Glomerular endothelial cell (primary cell): ENCODE data around the gene HS1BP3. TPM values are rescaled to one million over a fixed set of nuclear protein-coding genes. Genes with fewer than 3 reads are reported as not detected.

Experiments
- DNase-seq: peaks from one replicate; pipeline ENCODE4 v3.0.0-alpha.2; 2011; ENCODE audit warnings: low read depth, low spot score; ENCODE audit errors: extremely low read depth
- total RNA-seq: library from RNA; depleted of rRNA; stranded (reverse); fragments of >200 nt; gene quantifications from 2 replicates; pipeline ENCODE4 v1.2.3, GENCODE V29; 2015

The HS1BP3 gene
- total RNA-seq, 1 donor from 2014 or later = 52.3 TPM

DNA sequence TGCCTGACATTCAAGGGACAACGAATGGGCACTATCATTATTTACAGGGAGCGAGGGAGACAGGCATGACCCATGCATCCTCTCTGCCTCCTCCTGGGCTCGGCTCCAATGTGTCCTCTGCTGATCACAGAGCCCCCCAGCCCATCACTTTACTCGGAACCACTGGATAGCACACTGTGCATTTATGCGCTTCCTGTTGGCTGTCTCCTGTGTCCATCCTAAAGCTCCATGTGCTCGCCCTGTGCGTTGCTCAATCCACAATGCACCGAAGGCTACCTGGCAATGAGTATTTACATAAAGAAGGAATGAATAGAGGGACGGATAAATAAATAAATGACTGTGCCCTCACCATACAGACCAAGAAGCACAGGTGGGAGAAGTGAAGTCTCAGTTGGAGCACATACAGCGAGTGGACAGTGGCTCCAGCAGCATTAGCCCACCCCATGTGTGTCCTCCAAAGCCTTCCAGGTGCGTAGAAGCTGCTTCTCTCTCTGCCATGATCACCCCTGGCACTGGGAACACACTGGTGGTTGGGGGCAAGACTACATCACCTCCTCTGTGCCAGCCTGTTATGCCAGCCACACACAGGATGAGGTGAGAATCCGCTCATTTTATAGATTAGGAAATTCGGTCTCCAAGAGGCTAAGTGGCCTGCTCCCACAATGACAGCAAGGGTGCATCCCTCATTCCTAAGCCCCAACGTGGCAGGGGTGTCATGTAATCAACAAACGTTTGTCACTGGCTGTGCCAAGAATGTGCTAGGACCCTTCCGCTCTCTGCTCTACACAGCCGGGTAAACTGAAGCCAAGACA, 13.7 kb upstream of the HS1BP3 start:
- DNase-seq = no peak

DNA sequence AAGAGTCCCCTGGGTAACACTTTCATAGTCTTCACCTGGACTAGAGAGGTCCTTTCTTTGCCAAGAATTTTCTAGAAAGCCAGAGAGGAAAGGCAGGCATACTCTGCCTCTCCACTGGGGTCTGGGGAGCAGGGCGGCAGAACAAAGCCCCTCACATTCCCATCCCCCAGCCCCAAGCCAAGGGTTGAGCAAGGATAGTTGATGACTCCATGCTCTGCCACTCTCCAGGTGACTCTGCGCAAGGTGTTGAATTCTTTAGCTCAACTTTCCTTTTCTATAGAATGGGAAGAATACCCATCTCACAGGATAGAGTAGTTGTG, 13.1 kb upstream of the HS1BP3 start:
- no peak for DNase-seq

DNA sequence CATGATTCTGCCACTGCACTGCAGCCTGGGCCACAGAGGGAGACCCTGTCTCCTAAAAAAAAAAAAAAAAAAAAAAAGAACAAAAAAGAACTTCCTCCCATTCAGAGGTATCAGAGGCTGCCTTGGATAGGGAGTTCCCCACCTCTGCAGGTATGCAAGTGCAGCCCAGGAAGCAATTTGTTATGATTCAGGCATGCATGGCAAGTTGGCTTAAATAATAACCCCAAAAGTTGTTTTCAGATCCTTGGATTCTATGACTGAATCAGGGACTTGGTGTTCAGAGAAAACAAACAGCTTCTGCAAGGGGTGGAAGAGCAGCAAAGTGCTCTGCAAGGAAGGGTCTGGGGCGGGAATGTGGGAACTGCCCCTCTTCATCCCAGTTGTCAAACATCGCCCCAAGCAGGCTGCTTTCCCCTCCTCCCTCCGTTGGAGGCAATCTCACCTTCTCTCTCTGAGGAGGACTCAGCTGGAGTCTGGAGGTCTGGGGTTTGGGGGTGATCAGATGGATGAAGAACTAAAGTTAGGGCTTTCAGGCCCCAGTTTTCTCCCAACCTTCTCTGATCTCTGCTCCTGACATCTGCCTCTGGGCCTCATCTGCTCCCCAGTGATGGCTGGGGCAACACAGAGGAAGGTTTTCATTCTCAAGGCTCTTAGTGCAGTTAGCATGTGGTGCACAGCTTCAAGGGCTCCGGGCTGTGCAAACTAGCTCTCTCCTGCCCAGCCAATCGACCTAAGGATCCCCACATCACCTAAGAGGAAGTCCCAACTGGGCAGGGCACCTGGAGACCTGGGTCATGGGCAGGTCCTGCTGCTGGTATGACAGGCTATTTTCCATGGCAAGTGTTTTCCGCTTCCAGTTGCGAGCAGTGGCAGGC, 12.5 kb upstream of the HS1BP3 start:
- DNase-seq = no peak

DNA sequence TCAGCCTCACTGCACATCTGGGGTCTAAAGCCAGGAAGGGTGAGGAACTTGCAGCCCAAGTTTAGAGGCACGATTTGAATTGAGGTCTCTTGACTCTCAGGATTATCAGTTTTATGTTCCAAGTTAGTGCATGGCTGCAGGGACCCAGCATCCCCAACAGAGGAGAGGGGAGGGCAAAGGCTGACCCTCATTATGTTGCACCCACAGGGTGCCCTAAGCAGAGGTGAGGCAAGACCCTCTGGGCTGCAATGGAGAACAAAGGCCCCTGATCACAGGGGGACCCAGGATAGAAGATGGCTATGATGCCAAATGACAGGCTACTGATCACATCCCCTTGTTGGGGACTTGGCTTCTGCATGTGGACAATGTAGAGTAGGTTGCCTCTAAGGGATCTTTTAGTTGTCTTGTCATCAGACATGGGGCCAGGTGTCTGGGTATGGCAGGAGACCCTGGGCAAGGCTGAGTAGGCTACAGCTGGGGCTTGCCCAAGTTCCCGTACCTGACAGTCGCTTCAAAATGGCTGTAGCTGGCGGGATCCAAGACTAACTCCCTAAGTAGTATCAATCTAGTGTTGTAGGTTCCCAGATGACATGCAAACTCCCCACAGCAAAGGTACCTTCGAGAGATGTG, 11.5 kb upstream of the HS1BP3 start:
- no peak for DNase-seq

DNA sequence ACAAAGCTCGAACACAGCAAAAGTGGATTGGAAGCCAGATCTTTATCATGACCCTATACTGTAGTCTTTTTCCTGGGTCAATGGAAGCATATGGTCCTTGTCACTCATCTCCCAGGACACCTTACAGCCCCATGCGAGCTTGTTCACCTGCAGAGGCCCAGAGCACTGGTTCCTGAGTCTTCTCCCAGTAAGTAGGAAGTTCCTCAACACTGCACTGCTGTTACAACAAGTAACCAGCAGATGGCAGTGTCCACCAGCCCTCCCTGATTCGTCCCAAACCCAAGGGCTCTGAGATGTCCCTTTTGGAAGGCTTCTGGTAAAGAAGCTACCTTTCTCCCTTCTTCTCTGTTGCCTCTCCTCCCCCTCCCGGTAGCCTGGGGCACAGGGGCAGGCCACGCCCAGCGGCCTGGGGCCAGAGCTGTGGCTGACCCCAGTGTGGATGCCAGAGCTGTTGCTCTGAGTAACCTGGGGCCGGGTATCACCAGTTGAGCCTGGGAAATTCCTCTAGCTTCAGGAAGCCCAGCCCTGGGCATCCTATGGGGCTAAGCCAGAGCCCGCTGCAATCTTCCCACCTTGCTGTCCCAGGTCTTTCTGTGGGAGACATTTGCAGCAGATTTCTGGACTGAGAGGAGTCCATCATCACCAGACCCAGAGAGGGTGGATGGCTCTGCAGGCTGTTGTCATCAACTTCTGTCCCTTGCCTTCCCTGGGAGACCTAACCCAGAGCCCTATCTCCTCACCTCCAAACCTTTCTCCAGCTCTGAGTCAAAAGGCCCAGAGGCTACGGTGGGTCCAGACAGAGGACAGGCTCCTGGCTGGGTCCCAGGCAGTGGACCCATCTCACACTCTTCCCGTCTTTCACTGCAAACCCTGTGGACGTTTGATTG, 10.8 kb upstream of the HS1BP3 start:
- DNase-seq = peak; percentile 50

DNA sequence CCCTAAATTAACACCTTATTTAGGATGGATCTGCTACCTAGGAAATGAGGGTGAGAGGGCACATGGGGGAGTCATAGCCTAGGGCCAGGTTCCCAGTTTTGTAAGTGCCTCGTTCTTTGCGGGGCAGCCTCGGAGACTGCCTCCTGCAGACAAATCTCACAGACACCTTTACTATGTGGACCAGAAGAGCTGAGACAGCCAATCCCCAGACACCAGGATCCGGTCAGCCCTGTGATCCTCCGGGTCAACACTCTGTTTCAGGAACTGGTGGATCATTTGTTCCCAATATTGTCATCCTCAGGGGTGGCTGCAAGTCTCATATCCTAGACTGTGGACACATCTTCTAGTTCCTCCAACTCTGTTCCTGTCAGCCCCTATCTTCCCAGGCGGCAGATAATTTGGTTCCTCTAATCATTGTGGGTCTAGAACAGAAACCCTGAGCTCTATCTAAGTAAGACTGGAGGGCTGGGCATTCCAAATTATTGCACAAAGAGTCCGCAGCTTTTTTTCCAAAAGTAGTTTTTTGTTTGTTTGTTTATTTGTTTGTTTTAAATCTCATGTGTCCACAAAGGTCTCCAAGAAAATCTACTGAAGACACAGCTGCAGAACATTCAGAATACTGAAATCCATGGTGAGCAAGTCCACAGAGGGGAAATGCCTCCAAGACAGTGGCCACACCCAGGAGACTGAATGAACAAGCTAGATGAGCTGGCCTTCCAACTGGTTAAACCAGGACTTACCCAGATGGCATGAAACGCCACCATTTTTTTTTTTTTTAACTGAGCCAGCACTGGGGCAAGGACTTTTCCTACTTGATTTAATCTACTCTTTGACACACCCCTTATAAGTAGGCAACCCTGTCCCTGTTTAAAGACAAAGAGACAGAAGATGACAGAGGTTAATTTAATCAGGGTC, 9.9 kb upstream of the HS1BP3 start:
- DNase-seq = no peak

GRCh38 chr2:20657522-20658235, 6.8 kb upstream of the HS1BP3 start:
- DNase-seq = no peak

DNA sequence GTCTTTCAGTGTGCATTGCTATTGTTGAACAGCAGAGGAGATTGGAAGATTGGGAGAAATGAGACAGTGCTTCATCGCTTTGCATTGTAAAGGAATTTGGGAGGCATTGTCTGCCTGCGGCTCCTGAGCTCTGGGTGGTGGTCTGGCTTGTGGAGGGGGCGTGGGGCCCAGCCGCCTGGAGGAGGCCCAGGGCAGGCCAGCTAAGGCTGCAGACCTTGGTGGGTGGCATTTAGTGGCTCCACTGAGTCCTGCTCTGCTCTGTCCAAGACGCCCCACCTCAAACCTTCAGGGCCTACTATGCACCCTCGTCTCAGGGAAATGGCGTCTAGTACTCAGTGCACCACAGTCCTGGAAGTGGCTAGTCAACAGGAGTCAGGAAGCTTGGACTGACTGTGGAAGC, 5.7 kb upstream of the HS1BP3 start:
- no peak for DNase-seq

- no peak for DNase-seq
Observed at GRCh38 chr2:20654535-20654813, 3.6 kb upstream of the HS1BP3 start.

- no peak for DNase-seq
Observed at GRCh38 chr2:20653695-20654534, 3.0 kb upstream of the HS1BP3 start.

DNA sequence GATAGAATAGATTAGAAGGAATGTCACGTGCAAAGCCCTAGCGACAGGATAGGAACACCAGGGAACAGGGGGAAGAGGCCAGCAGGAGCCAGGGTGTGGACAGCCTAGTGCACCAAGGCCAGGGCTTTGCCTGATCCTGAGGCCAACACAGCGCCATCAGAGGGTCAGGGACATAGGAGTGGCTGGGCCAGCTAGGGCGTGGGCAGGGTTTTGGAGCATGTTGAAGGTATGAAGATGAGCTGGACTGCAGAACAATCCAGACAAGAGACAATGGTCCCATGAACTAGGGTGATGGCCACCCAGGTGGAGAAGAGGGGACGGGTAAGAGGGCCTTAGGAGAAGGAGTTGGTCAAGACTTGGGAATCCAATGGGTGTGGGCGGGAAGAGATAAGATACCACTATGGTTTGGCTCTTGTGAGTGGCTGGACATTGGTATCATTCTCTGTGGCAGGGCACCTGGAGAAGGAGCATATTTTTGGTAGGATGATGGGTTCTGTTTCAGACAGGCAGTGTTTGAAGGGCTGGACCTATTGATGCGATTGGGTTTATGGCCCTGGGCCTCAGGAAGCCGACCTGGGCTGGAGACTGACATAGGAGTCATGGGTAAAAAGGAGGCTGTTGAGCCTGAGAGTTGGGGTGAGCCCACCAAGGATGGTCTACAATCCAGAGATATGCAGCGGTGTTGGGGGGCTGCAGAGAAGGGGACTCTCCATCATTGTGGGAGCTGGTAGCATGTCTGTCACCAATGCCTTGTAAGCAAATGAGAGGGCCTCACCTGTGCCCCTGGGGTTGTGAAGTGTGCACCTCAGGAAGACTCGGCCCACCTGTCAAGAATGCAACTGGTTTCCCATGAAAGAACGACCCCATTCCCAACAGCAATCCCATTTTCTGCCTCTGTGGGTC, 2.0 kb upstream of the HS1BP3 start:
- DNase-seq = no peak

GRCh38 chr2:20652141-20652540, 1.2 kb upstream of the HS1BP3 start:
- no peak for DNase-seq

DNA sequence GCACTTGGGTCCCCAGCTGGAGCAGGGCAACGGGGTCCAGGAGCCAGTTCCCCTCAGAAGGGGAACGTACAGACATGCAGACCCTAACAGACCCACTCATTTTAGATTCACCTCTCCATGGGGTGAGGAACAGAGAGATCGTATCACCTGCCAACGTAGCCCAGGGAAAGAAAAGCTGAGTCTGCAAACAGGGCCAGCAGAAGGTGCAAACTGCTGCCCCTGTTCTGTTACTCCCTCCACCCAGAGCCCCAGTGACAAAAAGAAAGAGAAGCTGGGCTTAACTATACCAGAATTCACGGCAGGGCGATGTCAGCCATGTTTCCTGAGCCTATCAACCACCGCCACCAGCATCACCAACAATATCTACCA, 817 bp upstream of the HS1BP3 start:
- no peak for DNase-seq

DNA sequence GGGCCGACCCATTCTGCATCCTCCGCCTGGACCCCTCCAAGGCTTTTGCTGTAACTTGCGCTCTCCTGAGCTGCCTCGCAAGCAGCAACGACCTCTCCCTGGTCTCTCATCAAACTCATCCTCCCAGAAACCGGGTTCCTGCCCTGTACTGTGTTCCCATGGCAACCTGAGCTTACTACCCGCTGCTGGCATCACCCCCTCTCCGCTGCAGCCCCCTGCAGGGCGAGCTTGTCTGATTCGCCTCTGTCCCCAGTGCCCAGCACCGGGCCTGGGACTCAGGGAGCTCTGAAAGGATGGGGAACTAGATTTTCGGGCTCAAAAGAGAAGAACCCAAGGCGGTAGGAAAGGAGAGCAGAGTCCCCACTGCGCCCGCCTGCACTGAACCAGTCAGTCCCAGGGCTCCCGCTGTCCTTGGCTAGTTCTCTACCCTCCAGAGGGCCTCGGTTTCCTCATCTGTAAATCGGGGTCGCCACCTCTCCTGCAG, 463 bp downstream of the HS1BP3 start:
- DNase-seq = no peak

GRCh38 chr2:20649976-20650375, 922 bp downstream of the HS1BP3 start:
- DNase-seq = no peak

DNA sequence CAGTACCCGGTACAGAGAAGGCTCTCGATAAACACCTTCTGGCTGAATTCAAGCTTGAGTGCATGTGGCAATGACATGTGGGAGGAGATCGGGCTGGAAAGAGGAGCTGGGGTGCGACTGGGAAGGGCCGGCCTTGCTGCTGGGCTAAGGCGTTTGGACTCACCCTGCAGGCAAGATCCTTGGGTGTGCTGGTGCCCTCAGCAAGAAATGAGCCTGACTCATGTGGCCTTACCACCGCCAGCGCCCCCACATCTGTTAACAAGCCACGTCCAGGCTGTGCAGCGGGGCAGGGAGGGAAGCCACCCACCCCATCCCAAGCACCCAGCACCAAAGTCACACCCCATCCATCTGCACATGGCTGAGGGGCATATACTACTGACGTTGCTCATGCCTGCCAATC, 1.3 kb downstream of the HS1BP3 start:
- DNase-seq = no peak

DNA sequence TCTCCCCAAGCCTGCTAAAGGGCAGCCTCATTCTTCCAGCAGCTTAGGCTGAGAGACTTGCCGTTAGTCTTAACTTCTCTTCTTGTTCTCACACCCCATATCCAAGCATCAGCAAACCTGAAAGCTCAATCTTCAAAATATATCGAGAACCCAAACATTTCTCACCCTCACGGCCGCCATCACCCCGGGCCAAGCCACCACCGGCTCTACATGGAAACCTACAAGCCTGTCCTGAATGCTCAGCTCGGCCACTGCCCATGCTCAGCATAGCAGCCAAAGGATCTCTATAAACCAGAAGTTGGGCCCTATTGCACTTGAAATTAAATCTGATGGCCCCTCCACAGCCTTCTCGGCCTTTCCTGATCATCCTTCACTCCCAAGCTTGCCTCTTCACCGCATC, 2.1 kb downstream of the HS1BP3 start:
- DNase-seq = no peak
